ENCODE measurements around the gene CFAP410. TPM values are rescaled to one million over a fixed set of nuclear protein-coding genes. Genes with fewer than 3 reads are reported as not detected.

The CFAP410 gene
- total RNA-seq, 2 experiments from 2014 or later: 15.1 to 20.6 TPM

DNA sequence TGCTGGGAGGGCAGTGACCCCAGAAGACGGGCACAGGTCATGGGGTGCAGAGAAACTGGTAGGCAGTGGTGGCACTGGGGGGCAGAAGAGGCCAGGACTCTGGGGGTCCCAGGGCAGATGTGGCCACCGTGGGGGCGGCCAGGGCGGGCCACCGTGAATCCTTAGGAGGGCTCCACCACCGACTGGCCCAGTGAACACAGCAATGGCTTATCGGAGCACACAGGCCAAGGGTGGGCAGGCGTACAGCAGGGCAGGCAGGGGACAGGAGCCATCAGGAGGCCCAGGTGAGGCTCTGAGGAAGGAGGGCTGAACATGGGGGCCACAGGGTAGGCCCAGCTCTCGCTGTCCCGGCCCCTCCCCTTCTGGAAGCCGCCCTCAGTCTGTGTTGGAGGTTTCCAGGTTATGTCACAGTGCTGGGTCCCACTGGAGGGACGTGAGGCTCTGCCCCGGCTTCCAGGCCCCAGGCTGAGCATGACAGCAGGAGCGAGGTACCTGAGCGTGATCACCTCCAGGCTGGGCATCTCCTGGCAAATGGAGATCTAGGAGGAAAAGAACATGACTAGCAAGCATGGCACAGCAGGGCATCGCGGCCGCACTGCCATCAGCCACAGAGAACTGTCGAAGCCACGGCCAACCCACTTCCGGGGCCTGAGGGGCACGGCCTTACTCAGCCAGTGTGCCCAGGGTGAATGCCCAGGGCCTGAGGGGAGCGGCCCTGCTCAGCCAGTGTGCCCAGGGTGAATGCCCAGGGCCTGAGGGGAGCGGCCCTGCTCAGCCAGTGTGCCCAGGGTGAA is 3.7 kb downstream of the CFAP410 start:
- CTCF ChIA-PET (ENCODE audit: unreplicated experiment): no interaction called here
- TF ChIP-seq, protein P1, sequence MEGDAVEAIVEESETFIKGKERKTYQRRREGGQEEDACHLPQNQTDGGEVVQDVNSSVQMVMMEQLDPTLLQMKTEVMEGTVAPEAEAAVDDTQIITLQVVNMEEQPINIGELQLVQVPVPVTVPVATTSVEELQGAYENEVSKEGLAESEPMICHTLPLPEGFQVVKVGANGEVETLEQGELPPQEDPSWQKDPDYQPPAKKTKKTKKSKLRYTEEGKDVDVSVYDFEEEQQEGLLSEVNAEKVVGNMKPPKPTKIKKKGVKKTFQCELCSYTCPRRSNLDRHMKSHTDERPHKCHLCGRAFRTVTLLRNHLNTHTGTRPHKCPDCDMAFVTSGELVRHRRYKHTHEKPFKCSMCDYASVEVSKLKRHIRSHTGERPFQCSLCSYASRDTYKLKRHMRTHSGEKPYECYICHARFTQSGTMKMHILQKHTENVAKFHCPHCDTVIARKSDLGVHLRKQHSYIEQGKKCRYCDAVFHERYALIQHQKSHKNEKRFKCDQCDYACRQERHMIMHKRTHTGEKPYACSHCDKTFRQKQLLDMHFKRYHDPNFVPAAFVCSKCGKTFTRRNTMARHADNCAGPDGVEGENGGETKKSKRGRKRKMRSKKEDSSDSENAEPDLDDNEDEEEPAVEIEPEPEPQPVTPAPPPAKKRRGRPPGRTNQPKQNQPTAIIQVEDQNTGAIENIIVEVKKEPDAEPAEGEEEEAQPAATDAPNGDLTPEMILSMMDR (conservative IDR thresholded peaks at IDR 0.05; ENCODE audit: low read length): no peak
- no peak for TF ChIP-seq EZH2phosphoT487 (IDR thresholded peaks at IDR 0.05; ENCODE audit: borderline replicate concordance, low read depth, low read length)
- Histone ChIP-seq H3K9me2 (ENCODE audit: insufficient read depth, low read length) (no peaks in the 10 kb centered on the region), H3K4me3 (ENCODE audit: low read depth, low read length, poor library complexity, severe bottlenecking) (no peak overlapping the region), H3K9me3 (ENCODE audit: low read length) (no peaks in the 10 kb centered on the region), H4K20me1 (ENCODE audit: insufficient read depth, low read length) (no peaks in the 10 kb centered on the region), H2AFZ (ENCODE audit: low read length) (no peak overlapping the region), H3K36me3 (ENCODE audit: insufficient read depth, low read length) (no peaks in the 10 kb centered on the region; the same call in 1 of the 2 replicates), H3K79me2 (ENCODE audit: insufficient read depth, low read depth, low read length) (no peaks in the 10 kb centered on the region), H3K4me1 (ENCODE audit: insufficient read depth, low read length, poor library complexity, severe bottlenecking) (peaks cover 12% of the 10 kb centered on the region), H3K4me2 (ENCODE audit: low read length) (no peak overlapping the region), H3K27ac (ENCODE audit: low read depth, low read length, poor library complexity, severe bottlenecking) (no peak overlapping the region)
- intact Hi-C loops (cut with micrococcal nuclease; ENCODE audit: unreplicated experiment): loop anchor here (5.0 kb wide), 1 partner anchor 1307 kb away; the partner anchor contains the start of gene PCBP3
- no peak for DNase-seq (ENCODE audit: low spot score)
- POLR2A ChIA-PET: no interaction called here
- BruUV-seq (replicated peaks): no TSS peak

DNA sequence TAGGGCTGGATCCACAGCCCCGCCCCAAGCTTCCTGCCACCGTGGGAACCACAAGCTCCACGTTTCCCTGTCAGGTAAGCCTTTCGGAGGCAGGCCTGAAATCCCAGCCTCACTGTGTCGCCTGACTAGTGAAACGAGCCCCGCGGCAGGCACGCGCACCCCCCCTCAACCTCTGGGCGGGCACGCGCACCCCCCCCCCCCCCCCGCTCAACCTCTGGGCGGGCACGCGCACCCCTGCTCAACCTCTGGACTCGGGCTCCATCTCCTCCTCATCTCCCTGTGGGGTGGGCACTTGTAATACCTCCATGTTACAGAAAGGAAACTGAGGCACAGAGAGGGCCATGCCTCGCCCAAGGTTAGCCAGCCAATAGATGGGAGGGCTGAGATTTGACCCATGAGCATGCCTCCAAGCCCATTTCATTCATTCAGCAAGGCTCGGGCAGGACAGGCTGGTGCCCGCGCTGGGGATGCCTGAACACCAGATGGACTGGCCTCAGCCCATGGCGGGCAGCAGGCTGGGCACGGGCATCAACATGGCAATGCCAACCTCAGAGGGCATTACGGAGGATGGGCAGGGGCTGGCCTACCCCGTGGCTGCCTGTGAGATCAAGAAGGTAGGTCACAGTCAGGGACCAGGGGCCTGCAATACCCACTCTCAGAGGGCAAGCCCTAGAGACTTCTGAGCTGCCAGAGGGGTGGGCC is 4.7 kb downstream of the CFAP410 start:
- Histone ChIP-seq H3K4me3 (ENCODE audit: low read depth, low read length, poor library complexity, severe bottlenecking) (no peak overlapping the region), H3K4me1 (ENCODE audit: insufficient read depth, low read length, poor library complexity, severe bottlenecking) (peaks cover 5% of the 10 kb centered on the region), H3K4me2 (ENCODE audit: low read length) (no peak overlapping the region), H3K9me3 (ENCODE audit: low read length) (no peaks in the 10 kb centered on the region), H3K36me3 (ENCODE audit: insufficient read depth, low read length) (no peaks in the 10 kb centered on the region; the same call in 1 of the 2 replicates), H3K79me2 (ENCODE audit: insufficient read depth, low read depth, low read length) (no peaks in the 10 kb centered on the region), H4K20me1 (ENCODE audit: insufficient read depth, low read length) (no peaks in the 10 kb centered on the region), H3K27ac (ENCODE audit: low read depth, low read length, poor library complexity, severe bottlenecking) (no peak overlapping the region), H3K9me2 (ENCODE audit: insufficient read depth, low read length) (no peaks in the 10 kb centered on the region), H2AFZ (ENCODE audit: low read length) (no peak overlapping the region)
- no peak for TF ChIP-seq EZH2phosphoT487 (IDR thresholded peaks at IDR 0.05; ENCODE audit: borderline replicate concordance, low read depth, low read length)
- TF ChIP-seq, protein P1 (conservative IDR thresholded peaks at IDR 0.05; ENCODE audit: low read length): no peak
- POLR2A ChIA-PET: interaction anchor here (0.5 kb wide), 1 partner anchor 94 kb away, joined by 3 read pairs; no protein-coding TSS in a partner anchor
- no TSS peak for BruUV-seq (replicated peaks)
- intact Hi-C loops (cut with micrococcal nuclease; ENCODE audit: unreplicated experiment): loop anchor here (5.0 kb wide), 1 partner anchor 1308 kb away; the partner anchor contains the start of gene PCBP3
- CTCF ChIA-PET (ENCODE audit: unreplicated experiment): no interaction called here
- no peak for DNase-seq (ENCODE audit: low spot score)

All from OCI-LY7 (cell line).